Esophagus mucosa (tissue), 1 donor: ENCODE data around the gene RFX3. TPM values are rescaled to one million over a fixed set of nuclear protein-coding genes. Genes with fewer than 3 reads are reported as not detected.

Experiments used
- ATAC-seq: fragments of 200-7000 bp; cut with Tn5 transposase; one replicate; pipeline ENCODE4 v1.9.1; 2020
- total RNA-seq: library from RNA; stranded (reverse); gene quantifications from one replicate; pipeline ENCODE4 v1.2.4, GENCODE V29; 2023
- donor health status: DM: yes; HTN: yes; CAD: no.

RFX3 gene
- total RNA-seq, 1 donor from 2014 or later: 3.5 TPM

GRCh38 chr9:3268223-3268622 lies 257.6 kb downstream of the RFX3 start:
- no peak for ATAC-seq

- ATAC-seq: no peak
Observed at GRCh38 chr9:3263698-3264097, 262.1 kb downstream of the RFX3 start.

- no peak for ATAC-seq
Observed at GRCh38 chr9:3262826-3263529, 262.8 kb downstream of the RFX3 start.

DNA sequence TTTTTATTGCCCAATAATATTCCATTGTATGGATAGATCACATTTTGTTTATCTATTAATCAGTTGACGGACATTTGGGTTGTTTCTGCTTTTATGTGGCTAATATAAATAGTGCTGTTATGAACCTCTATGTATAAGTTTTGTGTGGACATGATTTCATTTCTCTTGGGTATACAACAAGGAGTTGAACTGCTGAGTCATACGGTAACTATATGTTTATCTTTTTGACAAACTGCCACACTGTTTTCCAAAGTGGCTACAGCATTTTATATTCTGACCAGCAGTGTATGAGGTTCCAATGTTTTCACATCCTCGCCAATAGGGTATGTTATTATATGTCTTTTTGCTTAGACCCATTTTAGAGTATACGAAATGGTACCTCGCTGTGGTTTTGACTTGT lies 264.3 kb downstream of the RFX3 start:
- no peak for ATAC-seq

DNA sequence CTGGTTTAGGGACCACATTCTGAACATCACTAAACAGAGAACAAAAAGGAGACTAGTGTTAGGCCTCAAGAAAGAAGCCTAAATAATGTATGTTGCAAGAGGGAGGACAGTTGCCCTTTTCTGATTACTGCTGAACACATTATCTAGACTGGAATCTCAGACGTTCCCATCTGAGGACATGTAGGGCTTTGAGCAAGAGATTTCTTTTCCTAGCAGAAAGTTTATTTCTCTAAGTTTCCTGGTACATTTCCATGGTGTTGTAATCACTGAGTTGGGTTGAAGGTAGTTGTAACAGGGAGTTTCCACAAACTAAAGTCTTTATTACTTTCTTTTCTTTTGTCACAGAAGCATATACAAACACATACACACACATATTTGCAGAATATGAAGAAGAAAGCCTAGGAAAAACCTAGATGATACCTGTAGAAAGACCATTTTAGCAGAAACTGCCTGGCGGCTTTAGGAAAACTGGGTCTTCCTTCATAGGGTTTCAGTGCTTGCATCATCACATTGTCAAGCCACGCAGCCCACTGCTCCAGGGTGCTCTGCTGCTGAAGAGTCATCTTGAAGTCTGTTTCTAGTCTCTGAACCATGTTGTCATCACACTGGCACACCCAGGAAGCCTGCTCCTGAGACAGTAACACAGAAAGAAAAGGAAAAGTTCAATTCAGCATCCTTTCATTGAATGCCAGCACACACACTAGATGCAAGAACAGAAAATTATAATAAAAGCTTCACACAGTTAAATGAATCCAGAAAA lies 269.1 kb downstream of the RFX3 start:
- no peak for ATAC-seq

DNA sequence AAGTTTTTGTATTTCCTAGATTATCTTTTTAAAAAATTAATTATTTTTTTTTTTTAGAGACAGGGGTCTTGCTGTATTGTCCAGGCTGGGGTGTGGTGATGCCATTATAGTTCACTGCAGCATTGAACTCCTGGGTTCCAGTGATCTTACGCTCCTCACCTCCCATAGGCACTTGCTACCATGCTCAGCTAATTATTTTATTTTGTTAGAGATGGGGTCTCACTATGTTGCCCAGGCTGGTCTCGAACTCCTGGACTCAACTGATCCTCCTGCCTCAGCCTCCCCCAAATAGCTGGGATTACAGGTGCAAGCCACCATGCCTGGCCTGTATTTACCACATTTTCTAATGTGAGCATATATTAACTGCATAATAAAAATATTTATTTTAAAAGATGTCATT lies 274.5 kb downstream of the RFX3 start:
- ATAC-seq: no peak

- no peak for ATAC-seq
Observed at GRCh38 chr9:3250741-3251140, 275.1 kb downstream of the RFX3 start.

GRCh38 chr9:3247211-3247610 lies 278.6 kb downstream of the RFX3 start:
- no peak for ATAC-seq

GRCh38 chr9:3246241-3246640 lies 279.6 kb downstream of the RFX3 start:
- ATAC-seq: no peak

DNA sequence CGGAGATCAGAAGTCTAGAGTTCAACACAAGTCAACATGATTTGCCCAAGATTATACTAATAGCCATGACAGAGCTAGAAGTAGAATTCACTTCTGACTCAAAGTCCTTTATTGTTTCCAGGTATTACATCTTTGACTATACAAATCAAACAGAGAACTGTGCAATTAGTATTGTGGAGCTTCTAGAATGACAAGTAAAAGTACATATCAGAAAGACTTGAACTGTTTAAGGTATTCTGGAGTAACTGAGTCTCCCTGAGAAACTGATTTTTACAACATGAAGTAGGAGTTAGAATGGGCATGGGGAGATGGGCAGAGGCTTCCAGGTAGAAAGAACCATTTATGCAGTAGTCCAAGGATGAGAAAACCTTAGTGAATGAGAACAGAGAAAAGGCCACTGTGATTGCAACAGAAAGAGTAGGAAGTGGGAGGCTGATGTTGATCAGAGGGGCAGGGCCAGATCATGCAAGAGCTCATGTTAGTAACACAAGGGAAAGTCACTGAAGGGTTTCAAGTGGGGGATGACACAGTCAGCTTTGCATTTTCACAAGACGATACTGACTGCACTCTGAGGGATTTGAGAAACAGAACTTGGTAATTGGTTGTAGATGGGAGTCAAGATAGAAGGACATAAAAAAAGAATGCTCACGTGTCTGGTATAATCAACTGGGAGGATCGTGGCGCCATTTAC lies 280.7 kb downstream of the RFX3 start:
- ATAC-seq: no peak

DNA sequence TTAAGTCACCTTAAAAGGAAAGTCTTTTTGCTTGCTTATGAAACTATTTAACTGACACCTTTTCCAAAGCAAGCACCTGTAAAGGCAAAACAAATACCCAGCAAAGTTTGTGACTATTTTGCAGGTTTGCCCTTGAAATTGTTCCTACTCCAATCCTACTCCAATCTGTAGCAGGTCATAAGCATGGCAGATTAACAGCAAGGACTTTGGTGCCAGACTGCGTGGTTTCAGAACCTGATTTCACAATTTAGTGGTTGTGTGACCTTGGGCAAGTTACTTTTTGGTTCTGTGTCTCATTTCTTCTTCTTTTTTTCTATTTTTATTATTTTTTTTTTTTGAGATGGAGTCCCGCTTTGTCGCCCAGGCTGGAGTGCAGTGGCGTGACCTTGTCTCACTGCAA lies 282.1 kb downstream of the RFX3 start:
- ATAC-seq: no peak

DNA sequence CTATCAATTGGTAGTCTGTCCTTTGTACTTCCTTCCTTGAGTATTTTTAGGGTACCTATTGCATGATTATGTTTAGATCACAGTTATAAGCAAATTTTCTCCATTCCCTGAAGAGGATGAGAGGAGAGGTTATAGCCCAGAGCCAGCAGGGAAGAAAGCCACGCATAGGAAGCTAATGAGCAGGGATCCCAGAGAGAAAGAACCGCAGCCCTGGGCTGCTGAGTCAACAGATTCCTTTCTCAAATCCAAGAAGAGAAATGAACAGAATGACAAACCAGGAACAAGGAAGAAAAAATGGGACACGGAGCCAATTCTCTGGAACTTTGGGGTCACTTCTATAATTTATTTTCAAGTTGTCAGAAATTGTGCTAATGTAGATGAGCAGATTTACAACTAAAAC lies 284.5 kb downstream of the RFX3 start:
- no peak for ATAC-seq

DNA sequence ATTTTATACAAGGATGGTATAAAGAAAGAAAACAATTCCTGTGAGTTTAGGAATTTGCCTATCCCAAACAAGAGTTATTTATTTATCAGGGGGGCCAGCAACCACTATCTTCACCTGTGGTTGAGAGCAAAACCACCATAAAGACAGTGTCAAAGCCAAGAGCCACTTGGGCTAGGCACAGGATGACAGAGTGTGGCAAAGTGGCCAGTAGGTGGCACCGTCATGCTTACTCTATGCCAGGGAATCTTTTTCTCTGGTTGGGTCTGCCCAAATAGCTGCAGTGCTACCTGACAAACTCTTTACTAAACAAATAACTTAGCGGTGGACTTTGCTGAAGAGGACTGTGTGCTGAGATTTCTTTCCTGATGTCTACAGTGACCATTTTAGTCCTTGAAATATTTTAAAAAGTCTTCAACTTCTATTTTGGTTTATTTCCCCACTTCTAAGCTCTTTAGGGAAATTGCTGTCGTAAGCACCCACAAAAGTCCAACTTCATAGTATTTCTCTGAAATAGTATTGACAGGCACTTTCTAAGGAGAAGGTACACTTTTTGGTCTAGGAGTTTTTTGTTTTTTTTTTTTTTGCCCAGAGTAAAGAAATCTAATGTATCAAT lies 285.0 kb downstream of the RFX3 start:
- ATAC-seq: peak; percentile 91

- ATAC-seq: no peak
Observed at GRCh38 chr9:3239240-3239639, 286.6 kb downstream of the RFX3 start.

DNA sequence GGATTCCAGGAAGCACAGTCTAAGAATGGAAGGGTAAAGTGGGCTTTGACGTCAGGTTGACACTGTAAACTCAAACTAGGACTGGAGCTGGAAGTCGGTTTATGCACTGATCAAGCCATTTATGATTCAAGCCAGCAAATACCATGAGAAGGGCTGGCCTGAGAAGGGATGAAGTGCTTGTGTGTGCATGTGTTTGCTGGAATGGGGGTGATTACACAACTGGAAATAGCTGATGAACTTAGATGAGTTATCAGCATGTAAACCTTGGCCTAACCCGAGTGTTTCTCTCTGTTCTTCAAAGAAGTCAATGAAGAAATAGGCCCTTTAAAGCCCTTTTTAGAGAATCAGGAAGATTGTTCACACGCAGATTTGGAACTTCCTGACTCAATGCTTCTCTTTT lies 287.6 kb downstream of the RFX3 start:
- no peak for ATAC-seq

DNA sequence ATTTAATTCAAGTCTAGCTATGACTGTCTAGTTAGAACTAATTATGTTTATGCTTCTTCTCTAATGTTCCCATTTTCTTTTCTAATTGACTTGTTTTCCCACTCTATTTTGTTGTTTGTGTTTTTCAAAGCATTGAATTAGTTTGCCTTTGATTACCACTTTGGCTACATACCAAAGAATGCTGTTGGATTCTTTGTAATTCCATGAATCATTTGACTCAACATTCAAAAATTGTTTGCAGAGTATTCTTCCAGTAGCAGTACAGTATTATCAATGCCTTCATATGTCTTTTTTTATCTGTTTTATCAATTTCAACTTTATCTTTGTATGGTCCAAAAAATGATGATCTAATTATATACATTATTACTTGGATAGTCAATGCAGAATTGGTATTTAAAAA lies 288.7 kb downstream of the RFX3 start:
- no peak for ATAC-seq

GRCh38 chr9:3235497-3235896 lies 290.3 kb downstream of the RFX3 start:
- ATAC-seq: no peak

GRCh38 chr9:3224931-3225330 lies 300.9 kb downstream of the RFX3 start:
- ATAC-seq: no peak

- no peak for ATAC-seq
Observed at GRCh38 chr9:3215658-3216057, 310.1 kb downstream of the RFX3 start.

GRCh38 chr9:3214741-3215140 lies 311.1 kb downstream of the RFX3 start:
- no peak for ATAC-seq

DNA sequence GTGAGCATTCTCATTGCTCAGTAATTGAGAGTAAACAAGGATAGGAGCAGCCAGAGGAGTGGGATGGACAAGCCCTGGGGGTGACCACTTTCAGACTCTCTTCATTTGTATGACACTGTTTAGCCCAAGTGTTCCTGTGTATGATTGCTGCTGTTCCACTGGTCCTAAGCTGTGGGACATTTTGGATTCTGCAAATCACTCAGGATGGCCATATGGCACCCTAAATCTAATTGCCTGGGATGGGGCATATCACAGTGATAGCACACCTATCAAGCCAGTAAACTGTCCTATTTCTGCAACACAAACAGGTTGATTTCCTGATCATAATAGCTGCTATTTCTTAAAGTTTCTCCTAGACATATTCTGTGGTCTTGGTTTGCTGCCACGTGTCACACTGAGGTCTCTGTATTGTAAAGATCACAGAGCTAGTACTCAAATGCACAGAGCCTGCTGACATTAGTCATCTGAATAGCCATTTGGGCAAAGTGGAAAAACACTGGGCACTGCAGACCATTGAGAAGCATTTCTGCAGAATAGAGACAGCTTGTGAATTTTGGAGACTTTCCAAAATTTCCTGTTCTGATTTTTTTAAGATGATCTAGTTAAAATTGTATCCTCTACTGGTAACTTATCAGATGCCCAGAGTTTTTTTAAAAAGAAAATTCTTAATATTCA lies 320.2 kb downstream of the RFX3 start:
- ATAC-seq: no peak

GRCh38 chr9:3200331-3200774 lies 325.4 kb downstream of the RFX3 start:
- no peak for ATAC-seq

- ATAC-seq: no peak
Observed at GRCh38 chr9:3193791-3194190, 332.0 kb downstream of the RFX3 start.
